RWPE1 (cell line): ENCODE results near the gene GNB1.
"Not testable (repeated sequence)": the region's sequence is repeated elsewhere in the genome, so short reads cannot be mapped to it uniquely, and the experiment has no call there.

Experiments
- CTCF ChIA-PET: fragments of 350-600 bp; sonication (Branson Sonifier 250); formaldehyde crosslinking; extraction: SDS; loops from one replicate; lab custom pipeline; 2021; lab: Yijun Ruan, JAX
- POLR2A ChIA-PET: fragments of 400-600 bp; formaldehyde crosslinking; extraction: SDS; loops from one replicate; lab custom pipeline; 2020; ENCODE audit warnings: antibody characterized with exemption; ENCODE audit not compliant: low non-redundant PET; lab: Yijun Ruan, JAX
- DNase-seq: peaks from one replicate; pipeline ENCODE4 v3.0.0; 2012; ENCODE audit warnings: low spot score
- H3K27ac ChIP-seq: fragments of 450-650 bp; 2 replicates; pipeline ENCODE4 v1.5.1; 2017
- TF ChIP-seq, protein P1 (sequence below): fragments of 450-650 bp; conservative IDR thresholded peaks from 2 replicates; pipeline ENCODE4 v1.5.1; 2017; ENCODE audit warnings: low read depth, mild to moderate bottlenecking

The GNB1 gene

DNA sequence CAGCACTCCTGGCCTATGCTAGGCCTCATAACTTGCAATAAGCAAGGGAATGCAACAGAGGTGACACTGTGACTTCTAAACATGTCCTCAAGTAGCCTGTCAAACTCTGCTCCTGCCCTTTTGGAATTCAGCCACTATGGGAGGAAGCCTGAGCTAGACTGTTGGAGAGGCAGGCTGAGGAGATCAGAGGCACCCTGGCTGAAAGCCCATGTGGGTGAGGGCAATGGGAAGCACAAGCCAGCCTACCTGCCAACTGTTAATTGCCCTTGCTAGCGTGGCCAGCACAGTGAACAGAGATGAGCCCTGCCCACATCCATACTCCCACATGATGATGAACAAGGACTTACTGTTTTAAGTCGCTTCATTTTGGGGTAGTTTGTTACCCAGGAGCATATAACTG is 17.7 kb downstream of the GNB1 start:
- POLR2A ChIA-PET = no interaction called here
- TF ChIP-seq, protein P1, sequence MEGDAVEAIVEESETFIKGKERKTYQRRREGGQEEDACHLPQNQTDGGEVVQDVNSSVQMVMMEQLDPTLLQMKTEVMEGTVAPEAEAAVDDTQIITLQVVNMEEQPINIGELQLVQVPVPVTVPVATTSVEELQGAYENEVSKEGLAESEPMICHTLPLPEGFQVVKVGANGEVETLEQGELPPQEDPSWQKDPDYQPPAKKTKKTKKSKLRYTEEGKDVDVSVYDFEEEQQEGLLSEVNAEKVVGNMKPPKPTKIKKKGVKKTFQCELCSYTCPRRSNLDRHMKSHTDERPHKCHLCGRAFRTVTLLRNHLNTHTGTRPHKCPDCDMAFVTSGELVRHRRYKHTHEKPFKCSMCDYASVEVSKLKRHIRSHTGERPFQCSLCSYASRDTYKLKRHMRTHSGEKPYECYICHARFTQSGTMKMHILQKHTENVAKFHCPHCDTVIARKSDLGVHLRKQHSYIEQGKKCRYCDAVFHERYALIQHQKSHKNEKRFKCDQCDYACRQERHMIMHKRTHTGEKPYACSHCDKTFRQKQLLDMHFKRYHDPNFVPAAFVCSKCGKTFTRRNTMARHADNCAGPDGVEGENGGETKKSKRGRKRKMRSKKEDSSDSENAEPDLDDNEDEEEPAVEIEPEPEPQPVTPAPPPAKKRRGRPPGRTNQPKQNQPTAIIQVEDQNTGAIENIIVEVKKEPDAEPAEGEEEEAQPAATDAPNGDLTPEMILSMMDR = no peak
- H3K27ac ChIP-seq = peak overlapping the region; percentile 28
- no peak for DNase-seq
- CTCF ChIA-PET = no interaction called here

DNA sequence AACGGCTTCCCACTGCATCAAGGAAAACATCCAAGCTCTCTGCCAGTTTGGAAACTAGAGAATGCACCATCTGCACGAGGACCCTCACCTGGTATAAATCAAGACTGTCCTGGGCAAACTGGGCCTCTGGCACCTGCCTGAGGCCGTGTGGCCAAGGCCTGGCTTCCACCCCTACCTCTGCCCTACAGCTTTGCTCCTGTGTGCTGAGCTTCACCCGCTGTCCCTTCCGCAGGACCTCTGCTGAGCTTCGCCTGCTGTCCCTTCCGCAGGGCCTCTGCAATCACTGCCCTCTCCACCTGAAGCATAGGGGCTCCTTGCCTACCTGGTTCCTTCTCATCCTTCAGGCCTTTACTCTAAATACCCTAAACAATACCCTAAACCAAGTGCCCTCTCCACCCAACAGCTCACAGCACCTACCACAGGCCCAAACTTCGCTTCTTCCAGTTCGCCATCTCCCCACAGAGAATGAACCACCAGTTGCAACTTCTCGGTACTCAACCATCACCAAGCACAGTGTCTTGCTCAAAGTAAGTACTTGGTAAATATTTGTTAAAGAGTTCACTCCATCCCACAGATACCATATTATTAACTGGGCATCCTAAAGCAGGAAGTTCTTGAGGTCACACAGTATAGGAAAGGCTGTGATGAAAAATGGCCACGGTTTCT is 18.4 kb downstream of the GNB1 start:
- TF ChIP-seq, protein P1 = no peak
- ChIA-PET CTCF (interaction anchor here (0.6 kb wide), 1 partner anchor 1056 kb away, joined by 5 read pairs; no protein-coding TSS in a partner anchor), POLR2A (no interaction called here)
- no peak for DNase-seq
- peak overlapping the region; percentile 16; the same call in 1 of the 2 replicates for H3K27ac ChIP-seq

DNA sequence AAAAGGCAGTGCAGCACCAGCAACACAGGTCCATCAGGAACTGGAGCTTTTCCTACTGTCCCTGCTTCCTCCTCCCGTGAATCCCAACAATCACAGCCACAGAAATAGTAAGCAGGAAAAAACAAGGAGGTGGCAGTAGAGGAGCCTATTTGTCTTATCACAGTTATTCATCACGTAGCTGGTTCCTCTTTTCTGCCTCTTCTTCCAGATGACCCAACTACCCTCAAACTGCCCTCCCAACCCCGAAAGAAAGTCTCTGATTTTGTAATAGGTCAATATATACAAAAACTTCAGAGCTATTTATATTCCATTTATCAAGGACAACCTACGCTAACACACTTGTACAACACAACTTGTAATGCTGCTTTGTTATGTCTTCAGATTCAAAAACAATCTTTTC is 21.4 kb downstream of the GNB1 start:
- POLR2A ChIA-PET = no interaction called here
- no peak for DNase-seq

DNA sequence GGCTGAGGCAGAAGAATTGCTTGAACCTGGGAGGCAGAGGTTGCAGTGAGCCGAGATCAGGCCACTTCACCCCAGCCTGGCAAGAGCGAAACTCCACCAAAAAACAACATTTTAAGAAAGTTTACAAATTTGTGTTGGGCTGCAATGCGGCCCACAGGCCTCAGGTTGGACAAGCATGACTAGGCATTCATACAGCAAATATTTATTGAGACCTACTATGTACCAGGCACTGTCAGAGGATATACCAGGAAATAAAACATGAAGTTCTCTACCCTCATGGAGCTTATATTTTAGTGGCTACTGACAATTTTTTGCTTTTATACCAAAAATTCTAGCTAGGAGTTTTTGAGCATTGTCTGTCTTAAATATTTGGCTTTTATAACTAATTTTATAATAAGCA is 23.7 kb downstream of the GNB1 start:
- ChIA-PET POLR2A (no interaction called here), CTCF (interaction anchor here (0.6 kb wide), 1 partner anchor 78 kb away, joined by 3 read pairs; no protein-coding TSS in a partner anchor)
- H3K27ac ChIP-seq = no peak overlapping the region
- DNase-seq = no peak
- TF ChIP-seq, protein P1 = no peak

More for the DNA sequence above, 21.4 kb downstream of the GNB1 start:
- CTCF ChIA-PET = interaction anchor here (0.6 to 1.0 kb wide), 2 partner anchors 11 to 70 kb away, joined by 4 read pairs; no protein-coding TSS in a partner anchor
- TF ChIP-seq, protein P1 = no peak
- H3K27ac ChIP-seq = no peak overlapping the region

DNA sequence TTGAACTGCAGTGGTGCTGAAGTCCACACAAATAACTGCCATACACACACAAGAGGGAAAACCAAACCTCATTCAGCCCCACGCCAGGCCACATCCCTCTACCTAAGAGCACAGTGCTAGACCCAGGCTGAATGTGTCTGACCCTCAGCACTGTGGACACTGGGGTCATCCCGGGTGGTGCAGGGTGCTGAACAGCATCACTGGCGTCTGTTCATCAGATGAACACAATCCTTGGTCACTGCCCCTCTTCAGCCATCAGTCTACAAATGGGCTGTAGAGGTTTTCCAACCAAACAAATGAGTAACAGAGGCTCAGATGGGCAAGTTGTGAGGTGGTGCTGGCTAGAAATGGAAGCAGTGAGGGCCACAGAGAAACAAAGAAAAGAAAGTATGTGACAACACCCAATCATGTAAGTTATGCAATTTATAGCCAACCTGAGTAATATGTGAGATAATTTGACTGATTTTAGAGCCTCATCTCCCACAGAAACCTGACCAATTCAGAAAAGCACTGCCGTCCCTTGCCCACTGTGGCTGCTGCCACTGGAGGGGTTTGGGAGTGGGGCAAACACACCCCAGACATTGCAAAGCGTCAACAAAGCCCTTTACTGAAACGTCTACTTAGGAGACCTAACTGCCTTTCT is 27.9 kb downstream of the GNB1 start:
- H3K27ac ChIP-seq = peak overlapping the region; percentile 58
- POLR2A ChIA-PET = no interaction called here
- CTCF ChIA-PET = no interaction called here
- TF ChIP-seq, protein P1 = no peak
- DNase-seq = no peak

DNA sequence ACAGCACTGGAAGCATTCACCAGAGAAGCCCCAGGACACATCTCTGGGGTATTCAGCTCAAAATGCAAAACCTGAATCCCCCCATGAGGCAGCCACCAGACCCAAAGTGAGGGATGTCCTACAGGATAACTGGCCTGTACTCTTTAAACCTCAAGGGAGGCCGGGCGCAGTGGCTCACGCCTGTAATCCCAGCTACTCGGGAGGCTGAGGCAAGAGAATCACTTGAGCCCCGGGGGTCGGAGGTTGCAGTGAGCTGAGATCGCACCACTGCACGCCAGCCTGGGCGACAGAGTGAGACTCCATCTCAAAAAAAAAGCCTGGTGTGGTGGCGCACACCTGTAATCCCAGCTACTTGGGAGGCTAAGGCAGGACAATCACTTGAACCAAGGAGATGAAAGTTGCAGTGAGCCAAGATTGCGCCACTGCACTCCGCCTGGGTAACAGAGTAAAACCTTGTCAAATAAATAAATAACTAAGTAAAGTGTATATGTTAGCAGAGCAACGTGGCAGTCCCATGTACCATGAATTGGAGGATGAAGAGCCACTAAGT is 29.1 kb downstream of the GNB1 start:
- H3K27ac ChIP-seq = peak overlapping the region; percentile 55
- DNase-seq, CTCF ChIA-PET, POLR2A ChIA-PET: not testable (repeated sequence)
